ENCODE data around the gene SCUBE1.

GRCh38 chr22:43182118-43182517, 161.1 kb downstream of the SCUBE1 start:
- TF ChIP-seq POLR2A (IDR thresholded peaks at IDR 0.05; ENCODE audit: borderline replicate concordance, extremely low read depth, insufficient read depth, insufficient read length) (no peak), CTCF (IDR thresholded peaks at IDR 0.05 in 2 of 3, conservative IDR thresholded peaks at IDR 0.05 in 1 of 3; ENCODE audit: borderline replicate concordance in 1 of 3, insufficient read depth in 1 of 3, low read depth in 2 of 3, low read length in 2 of 3) (no peak), POLR2AphosphoS5 (IDR thresholded peaks at IDR 0.05; ENCODE audit: low read depth, low read length) (no peak), EZH2 (IDR thresholded peaks at IDR 0.05) (no peak), EGR1 (IDR thresholded peaks at IDR 0.05; ENCODE audit: low read depth) (no peak), ZFX (IDR thresholded peaks at IDR 0.05) (no peak), SP1 (IDR thresholded peaks at IDR 0.05; ENCODE audit: low read depth) (no peak), FOSL1 (IDR thresholded peaks at IDR 0.05; ENCODE audit: low read depth) (no peak), SIN3A (IDR thresholded peaks at IDR 0.05; ENCODE audit: low read depth) (no peak), YY1 (IDR thresholded peaks at IDR 0.05; ENCODE audit: extremely low read depth, insufficient replicate concordance, low read depth, low read length) (no peak), RAD21 (IDR thresholded peaks at IDR 0.05; ENCODE audit: low read depth) (no peak), ZBTB33 (IDR thresholded peaks at IDR 0.05; ENCODE audit: extremely low read depth, insufficient replicate concordance, low read length) (no peak), CEBPB (IDR thresholded peaks at IDR 0.05; ENCODE audit: low read depth) (no peak), REST (IDR thresholded peaks at IDR 0.05; ENCODE audit: low read depth) (no peak)

All from HCT116 (cell line).